NCI-H1105 (cell line): Measurements from ENCODE around the gene EIF4E2.

Source experiments
- DNase-seq: peaks from one replicate; lab custom pipeline; 2025; lab: John Stamatoyannopoulos, UW

Gene EIF4E2, protein sequence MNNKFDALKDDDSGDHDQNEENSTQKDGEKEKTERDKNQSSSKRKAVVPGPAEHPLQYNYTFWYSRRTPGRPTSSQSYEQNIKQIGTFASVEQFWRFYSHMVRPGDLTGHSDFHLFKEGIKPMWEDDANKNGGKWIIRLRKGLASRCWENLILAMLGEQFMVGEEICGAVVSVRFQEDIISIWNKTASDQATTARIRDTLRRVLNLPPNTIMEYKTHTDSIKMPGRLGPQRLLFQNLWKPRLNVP

DNA sequence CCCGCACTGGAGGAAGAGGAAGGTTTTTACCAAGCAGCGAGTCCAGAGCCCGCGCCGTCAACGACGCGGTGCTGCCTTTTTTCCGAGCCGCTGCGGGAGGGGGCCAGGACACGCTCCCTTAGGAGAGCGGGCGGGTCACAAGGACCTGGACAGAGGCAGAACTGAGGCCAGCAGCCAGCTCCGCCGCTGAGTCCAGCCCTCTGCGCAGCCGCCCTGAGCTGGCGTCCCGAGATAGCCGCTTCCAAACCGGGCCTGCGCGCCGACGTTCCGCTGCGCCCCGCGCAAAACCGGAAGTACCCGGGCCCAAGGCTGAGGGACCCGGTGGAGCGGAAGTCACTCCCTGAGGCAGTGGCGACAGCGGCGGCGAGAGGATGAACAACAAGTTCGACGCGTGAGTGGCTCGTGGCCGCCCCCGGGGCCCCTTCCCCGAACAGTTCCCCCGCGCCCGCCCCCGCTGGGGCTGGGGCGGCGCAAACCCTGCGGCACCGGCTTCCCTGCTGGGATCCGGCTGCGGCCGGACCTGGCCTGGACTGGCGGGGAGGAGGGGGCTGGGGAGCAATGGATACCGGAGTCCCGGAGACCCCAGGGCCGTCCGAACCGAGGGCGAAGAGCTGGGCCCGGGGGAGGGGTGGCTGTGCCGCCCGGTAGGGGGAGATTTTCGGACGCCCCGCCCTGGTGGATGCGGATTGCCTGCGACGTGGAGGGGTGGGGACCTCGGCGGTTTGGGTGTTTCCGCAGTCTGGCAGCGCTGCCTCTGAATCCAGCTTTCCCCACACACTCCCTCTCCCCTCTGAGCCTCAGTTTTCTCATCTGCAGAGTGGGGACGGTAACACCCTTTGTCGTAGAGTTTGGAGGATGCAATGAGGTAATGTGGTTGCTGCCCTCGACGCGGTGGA, at the start of gene EIF4E2, which contains the start of gene TIGD1:
Gene EIF4E2, plus strand, starts transcription at position 336 of the 896 bp plus-strand sequence. Its CDS starts 36 bp downstream, at position 372.
Gene TIGD1, minus strand, starts transcription at position 204 of the 896 bp plus-strand sequence. CDS start 675 bp downstream, outside the sequence.
- peak; percentile 83 for DNase-seq

DNA sequence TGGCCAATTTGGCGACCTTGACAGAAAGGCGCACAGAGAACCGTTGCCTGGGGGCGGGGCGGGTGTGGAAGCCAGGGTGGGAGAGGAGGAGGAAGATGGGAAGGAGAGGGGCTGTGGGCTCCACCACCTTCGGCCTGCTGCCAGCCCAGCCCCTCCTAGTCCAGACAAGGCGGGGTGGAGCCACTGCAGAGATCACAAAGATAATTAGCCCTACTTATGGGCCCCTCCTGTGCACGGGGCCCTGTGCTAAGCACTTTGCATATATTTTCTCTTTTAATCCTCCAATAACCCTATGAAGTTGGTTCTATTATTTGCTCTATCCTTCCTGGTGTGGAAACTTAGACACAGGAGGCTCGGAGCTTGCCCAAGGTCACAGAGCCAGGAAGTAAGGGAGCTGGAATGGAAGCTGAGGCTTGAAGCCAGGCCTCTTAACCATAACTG, 49.1 kb upstream of the EIF4E2 start:
- DNase-seq, result no peak

DNA sequence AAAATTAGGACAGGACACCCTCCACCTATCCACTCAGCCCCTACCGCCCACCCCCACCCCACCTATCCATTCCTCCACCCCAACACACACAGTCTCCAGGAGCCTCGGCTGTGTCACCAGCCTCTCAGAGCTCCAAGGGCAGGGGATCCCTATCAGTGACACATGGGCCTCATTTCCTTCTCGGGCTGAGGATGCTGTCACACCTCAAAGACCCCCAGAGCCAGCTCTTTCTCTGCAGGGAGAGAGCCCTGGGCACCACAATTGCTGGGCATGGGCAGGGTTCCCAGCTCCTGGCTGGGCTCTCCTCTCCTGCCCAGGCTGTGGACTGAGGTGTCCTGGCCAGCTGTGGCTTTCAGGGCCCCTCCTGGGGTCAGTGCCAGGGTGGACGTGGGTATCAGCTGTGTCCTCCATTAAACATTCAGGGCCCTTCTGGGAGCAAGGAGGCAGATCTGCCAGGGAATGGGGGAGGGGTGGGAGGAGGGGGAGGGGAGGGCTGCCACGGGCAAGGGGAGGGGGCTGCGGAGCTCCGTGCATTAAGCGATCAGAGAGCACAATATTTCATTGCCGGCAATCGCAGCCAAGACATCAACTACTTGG, 48.6 kb upstream of the EIF4E2 start:
- no peak for DNase-seq

DNA sequence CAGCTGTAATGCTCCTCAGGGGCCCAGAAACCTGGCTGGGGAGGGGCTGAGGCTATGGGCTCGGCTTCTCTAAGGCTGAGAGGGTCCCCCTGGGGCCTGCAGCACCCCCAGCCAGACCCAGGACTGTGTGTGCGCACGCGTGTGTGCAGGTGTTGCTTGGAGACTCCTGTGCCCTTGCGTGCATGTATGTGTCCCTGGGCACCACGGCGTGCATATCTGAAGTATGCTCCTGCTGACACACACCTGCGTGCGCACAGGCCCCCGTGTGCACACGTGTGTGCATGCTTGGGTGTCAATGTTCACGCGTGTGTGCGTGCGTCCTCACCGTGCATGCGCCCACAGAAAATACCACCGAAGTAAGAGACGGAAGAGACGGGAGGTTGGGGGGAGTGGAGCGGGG, 48.0 kb upstream of the EIF4E2 start:
- no peak for DNase-seq

DNA sequence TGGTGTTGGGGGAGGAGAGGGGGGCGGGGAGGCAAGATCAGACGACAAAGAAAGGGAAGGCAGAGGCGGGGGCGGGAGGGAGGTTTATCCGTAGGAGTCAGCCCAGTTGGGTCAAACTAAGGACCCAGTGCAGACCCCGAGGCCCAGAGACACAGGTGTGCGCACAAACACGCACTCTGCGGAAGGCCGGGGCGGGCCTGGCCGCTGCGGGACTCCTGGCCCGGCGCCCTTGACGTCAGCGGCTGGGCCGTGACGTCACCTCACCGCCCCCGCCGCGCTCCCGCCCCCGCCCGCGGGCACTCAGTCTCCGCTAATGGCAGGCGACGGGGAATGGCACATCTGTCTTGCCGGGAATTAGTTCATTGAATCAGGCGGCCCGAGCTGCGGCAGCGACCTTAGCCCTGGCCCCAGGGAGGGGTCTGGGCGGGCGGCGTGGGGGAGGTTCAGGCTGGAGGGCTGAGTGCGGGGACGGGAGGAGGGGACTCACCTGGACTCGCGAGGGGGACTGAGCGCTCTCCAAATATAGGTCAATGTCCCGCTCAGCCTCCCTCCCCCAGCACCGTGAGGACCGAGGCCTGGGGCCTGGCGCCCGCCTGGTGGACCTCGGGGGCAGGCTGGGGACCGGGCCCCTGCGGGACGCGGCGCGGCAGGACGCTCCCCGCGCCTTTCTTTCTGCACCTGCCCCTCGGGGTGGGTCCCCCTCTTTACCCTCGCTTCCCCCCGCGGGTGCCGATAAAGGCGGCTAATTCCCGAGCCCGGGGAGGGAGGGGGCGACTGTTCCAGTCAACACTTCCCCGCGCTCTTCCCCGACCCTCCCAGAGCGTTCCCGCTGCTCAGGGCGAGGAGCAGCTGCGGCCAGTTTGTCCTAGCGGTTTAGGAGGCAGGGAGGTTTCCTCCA, 47.3 kb upstream of the EIF4E2 start:
- DNase-seq, result no peak

DNA sequence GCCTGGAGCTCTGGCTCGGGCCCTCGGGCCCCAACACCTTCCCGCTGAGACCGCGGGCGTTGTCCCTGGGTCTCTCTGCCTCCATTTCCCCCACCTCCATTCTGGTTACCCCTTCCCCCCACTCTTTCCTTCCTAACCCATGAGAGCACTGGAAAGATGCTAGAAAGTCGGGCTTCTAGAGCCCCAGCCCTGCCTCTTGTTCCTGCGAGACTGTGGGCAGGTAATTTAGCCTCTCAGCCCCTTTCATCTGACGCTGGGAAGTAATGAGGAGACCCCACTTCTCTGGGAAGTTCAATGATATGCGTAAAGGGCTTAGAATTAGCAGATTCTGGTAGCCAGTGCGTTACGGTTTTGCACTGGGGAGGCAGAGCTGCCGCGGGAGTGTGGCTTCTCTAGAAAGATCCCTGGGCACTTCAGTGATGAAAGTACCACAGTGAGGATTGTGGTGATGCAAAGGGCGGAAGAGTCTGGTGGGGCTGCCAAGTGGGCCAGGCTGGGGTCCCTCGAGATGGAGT, 46.6 kb upstream of the EIF4E2 start:
- no peak for DNase-seq

DNA sequence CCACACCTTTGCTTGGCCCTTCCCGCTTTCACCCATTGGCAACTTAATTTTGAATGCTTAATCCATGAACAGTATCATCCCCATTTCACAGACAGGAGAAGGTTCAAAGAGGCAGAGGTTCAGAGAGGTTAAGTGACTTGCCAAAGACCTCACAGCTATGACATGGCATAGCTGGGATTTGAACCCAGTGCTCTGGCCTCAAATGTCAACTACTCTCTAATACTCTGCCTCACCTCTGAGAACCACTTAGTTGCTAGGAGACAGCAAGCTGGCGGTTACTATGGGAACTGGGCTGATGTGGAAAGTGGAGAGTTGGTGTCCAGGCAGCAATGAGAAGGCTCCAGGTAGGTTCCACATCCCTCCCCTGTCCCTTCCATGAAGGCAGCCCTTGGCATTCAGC, 46.1 kb upstream of the EIF4E2 start:
- peak; percentile 51 for DNase-seq

DNA sequence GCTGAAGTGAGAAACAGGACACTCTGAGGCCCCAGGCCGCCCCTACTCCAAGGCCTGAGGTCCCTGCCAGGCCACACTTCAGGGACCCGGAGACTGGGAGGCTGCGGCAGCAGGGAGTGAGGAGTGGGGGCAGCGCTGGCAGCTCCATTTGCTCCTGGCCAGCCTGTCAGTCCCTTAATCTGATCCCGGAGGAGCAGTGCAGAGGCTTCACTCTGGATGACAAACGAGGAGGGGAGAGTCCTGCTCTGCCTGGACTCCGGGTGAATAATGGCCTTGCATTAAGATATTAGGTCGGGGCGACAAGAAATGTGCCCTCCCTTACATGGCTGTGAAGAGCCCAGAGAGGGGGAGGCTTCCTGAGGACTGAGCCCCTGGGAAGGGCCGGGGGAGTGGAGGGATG, 44.6 kb upstream of the EIF4E2 start:
- DNase-seq, result no peak

DNA sequence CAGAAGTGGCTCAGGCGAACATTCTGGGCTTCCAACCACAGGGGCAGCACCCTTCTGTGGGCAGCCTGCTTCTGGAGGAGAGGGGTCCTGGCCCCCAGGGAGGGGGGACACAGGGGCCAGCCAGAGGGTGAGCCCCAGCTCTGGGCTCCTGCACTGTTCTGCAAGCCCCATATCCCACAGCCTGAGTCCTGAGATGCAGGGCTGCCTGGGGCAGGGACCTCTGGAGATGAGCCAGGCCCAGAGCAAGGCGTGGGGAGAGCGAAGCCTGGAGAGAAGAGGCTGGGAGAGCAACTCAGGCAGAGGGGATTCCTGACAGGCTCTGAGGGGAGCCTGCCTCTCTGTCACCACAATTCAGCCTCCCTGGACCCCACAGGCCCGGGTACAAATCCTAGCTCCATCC, 43.8 kb upstream of the EIF4E2 start:
- DNase-seq, result no peak

DNA sequence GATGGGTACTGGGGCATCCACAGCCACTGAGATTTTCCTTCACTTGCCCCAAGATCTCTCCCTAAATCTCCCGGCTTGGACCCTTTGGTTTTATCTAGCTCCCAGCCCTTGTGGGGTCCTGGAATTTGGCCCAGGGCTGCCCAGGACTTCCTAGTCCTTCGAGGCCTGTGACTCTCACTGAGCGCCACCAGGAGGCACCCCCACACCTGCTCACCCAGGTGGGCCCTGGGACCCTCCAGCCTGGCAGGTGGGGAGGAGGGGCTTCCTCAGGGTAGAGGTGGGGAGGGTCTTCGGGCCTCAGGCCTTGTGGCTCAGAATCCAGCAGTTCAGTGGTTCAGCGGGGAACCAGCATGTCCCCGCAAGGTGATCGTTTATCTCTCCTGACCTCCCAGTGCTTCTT, 42.2 kb upstream of the EIF4E2 start:
- no peak for DNase-seq

DNA sequence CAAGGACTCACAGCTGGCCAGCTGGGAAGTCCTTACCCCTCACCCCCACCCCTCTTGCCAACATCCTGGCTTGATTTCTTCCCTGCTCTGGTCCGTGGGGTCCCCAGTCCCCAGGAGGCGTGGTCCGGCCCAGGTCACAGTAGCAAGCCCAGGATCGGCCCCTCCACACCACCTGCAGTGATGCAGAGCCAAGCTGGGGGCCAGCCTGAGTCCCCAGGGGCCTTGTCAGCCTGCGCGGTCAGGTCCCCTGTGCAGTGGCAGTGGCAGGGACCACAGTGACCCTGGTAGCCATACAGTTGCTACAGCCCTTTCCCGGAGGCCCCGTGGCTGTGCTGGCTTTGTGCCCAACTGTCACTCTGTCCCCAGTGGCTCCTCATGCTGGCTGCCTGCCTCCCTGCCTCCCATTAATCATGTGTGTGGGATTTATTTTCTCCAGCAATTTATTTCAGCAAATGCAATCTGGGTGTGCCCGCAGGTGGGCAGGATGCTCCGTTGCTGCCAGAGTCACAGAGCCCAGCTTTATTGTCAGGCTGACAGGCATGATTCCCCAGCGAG, 39.1 kb upstream of the EIF4E2 start:
- DNase-seq, result peak; percentile 36

DNA sequence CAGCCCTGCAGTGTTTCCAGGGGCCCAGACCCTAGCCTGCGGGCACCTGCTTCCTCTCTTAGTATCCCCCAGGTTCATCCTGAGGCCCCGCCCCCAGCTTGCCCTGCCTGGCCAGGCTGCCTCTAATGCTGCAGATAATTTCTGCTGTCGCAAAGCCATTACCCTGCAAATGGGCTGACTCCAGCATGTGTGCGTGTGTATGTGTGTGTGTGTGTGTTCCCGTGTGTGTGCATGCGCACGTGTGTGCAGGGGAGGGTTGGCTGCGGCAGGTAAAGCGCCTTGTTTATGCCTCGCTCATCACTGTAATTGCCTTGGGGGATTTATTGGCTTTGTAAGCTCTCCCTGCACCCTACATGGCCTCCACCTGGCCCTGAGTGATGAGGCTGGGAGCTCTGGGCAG, 37.9 kb upstream of the EIF4E2 start:
- no peak for DNase-seq

DNA sequence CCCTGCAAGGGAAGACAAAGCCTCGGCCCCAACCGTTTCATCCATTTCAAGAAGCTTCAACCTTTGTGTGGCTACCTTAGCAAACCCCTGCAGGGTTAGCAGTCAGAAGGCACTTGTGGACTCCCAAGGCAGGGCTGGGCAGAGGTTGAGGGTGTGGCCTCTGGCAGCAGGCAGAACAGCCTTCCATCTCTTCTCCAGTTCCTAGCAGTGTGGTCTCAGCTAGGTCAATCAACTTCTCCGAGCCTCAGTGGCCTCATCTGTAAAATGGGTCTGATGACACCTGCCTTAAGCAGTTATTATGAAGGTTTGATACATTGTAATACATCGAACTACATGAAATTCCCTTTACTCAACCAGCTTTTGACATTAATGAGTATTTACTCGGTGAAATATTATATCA, 37.1 kb upstream of the EIF4E2 start:
- DNase-seq, result no peak

DNA sequence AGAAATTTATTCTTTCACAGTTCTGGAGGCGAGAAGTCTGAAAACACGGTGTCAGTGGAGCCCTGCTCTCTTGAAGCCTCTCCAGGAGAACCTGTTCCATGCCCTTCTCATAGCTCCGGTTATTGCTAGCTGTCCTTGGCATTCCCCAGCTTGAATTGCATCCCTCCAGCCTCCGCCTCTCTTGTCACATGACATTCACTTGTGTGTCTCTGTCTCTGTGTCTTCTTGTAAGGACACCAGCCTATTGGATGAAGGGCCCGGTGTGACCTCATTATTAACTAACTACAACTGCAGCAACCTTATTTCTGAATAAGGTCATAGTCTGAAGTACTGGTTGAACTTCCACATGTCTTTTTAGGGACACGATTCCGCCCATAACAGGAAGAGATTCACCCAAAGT, 34.9 kb upstream of the EIF4E2 start:
- no peak for DNase-seq

DNA sequence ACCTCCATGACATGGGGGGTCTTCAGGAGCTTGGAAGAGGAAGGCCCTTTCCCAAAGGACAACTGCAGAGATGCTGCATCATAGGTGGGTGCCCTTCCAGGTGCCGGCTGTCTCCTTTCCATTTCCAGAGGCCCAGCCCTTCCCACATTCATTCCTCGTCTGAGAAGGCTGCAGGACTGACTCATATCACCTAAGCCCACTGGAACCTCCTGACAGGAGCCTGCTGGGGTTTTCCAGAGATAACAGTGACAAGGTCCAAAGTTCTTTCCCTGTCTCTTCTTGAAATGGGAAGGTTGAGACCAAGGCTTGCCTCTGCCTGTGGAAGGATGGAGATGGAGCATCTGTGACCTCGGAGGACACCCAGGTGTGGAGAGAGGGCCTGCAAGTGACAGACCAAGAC, 33.9 kb upstream of the EIF4E2 start:
- no peak for DNase-seq

DNA sequence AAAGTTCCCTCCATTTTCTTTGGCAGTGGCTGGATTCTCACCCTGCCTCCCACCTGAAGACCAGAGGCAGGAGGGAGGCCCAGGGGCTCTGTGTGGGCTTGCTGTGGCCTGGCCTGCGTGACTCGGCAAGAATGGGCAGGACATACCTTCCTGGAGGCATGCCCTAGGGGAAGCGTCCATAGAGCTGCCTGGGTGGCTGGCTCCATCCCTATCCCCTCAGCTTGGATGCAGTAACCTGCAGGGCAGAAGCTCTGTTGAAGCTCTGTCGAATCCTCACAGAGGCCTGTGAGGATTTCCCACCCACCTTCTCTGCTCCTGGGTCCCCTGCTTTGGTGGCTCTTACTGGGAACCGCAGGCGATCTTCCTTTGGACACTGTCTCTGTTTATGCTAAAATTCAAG, 31.6 kb upstream of the EIF4E2 start:
- no peak for DNase-seq

DNA sequence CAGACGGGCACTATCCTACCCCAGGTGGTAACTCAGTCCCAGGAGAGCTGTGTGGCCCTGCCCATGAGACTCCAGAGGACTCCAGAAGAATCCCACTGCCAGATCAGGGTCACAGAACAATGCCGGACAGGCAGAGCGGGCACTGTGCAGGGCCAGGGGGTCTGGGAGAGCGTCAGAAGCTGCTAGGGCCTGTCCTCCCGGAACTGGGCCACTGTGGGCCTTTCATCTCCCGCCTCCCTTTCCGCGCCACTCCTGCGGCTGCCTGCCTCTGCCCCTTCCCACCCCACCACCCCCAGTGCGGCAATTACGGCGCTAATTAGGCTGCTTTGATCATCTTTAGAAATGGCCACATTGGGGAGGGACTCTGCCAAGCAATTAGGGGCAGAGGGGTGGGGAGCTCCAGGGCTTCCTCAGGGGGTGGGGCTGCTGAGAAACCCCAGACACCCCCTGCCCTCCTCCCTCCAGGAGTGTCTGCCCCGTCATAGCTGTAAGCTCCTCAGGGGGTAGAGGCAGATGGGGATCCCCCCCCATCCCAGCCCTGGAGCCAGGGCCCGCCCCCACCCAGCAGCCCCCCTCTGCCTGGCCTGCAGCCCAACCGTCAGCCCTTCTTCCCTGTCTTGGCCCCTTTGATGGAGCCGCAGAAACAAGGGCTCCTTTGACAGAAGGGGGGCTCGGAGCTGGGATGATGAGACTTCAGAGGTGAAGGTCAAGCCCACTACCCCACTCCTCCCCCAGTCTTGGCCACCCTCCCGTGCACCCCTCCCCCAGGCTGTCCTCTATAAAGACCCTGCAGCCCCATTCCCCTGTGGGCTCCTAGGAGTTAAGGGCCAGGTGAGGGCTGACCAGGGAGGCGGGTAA, 30.7 kb upstream of the EIF4E2 start, which contains the start of gene PRSS56:
Gene PRSS56, plus strand, starts transcription at position 808 of the 858 bp plus-strand sequence. CDS start 211 bp downstream, outside the sequence.
- DNase-seq, result no peak

DNA sequence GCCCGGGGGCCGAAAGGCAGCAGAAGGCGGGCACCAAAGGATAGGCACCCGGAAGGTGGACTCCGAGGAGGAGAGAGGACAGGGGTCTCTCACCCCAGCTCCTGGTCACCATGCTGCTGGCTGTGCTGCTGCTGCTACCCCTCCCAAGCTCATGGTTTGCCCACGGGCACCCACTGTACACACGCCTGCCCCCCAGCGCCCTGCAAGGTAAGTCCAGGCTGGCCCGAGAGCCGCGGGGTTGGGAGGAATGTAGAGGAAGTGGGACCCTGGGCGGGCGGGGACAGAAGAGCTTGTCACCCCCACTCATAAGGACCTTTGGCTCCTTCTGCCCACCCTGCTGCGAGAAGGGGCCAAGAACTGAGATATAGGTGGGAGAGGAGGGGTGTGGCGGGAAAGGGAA, 30.0 kb upstream of the EIF4E2 start:
- no peak for DNase-seq

DNA sequence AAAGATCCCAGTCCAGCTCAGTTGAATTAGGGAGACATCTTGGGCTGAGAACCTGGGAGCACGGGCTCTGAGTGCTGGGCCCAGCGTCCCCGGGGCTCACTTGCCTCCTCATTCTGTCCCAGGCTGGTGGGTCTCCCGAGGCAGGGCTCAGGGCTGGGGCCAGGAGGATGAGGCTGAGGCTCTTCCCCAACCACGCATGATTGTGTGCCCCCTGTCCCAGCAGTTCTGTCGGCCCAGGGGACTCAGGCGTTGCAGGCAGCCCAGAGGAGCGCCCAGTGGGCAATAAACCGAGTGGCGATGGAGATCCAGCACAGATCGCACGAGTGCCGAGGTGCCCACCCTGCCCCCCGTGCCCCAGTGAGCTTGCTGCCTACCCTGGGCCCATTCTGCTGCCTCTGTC, 29.4 kb upstream of the EIF4E2 start:
- DNase-seq, result no peak

DNA sequence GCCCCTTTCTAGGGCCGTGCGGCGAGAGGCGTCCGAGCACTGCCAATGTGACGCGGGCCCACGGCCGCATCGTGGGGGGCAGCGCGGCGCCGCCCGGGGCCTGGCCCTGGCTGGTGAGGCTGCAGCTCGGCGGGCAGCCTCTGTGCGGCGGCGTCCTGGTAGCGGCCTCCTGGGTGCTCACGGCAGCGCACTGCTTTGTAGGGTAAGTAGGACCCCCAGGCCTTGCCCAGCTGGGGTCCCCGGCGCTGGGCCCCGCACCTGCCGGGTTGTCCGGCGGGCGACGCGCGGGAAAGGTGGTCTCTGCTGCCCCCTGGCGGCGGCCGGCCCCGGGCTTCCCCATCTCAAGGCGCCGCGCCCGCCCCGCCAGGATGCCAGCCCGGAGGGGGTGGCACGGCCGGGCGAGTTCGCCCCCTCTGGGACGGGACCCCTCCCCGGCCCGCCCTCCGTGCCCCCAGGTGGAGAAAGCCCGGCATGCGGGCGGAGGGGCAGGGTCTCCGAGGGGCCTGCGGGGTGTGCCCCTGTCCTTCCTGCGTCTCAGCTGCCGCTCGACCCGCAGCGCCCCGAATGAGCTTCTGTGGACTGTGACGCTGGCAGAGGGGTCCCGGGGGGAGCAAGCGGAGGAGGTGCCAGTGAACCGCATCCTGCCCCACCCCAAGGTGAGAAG, 28.4 kb upstream of the EIF4E2 start:
- no peak for DNase-seq
